SU-DHL-6 (cell line): ENCODE results near the gene DNAH17.

Experiments
- CTCF ChIP-seq: fragments of 200-600 bp; sonication (generic); IDR thresholded peaks from one replicate; pipeline ENCODE4 v1.5.1; 2017; ENCODE audit warnings: antibody characterized with exemption, mild to moderate bottlenecking, low read length, moderate library complexity; ENCODE audit not compliant: insufficient read depth, poor library complexity, severe bottlenecking
- EZH2phosphoT487 ChIP-seq: fragments of 200-600 bp; sonication (generic), shearing (Covaris generic); conservative IDR thresholded peaks from 2 replicates; pipeline ENCODE4 v1.6.1; 2018; ENCODE audit warnings: mild to moderate bottlenecking, antibody characterized with exemption, low read length, moderate library complexity, mixed read lengths

- TF ChIP-seq CTCF: no peak
- no peak for TF ChIP-seq EZH2phosphoT487
Observed at GRCh38 chr17:78599419-78599818, 22.2 kb upstream of the DNAH17 start.
